Stomach (tissue), 4 donors: ENCODE measurements around the gene PPP4R3A.

Source experiments
- CTCF ChIP-seq, 7 experiments: fragments of 450-650 bp in 4 of 7; fragments of 200-600 bp in 3 of 7; sonication (generic) in 3 of 7; IDR thresholded peaks; one replicate each; pipeline ENCODE4 v1.5.1; 2016 to 2019; ENCODE audit warnings: antibody characterized with exemption in 7 of 7, control low read depth in 2 of 7, mild to moderate bottlenecking in 1 of 7
- EP300 ChIP-seq: sonication (generic); formaldehyde crosslinking; IDR thresholded peaks from one replicate; pipeline ENCODE4 v1.6.1; 2017; ENCODE audit warnings: antibody characterized with exemption
- POLR2A ChIP-seq, 4 donors: fragments of 450-650 bp; IDR thresholded peaks; one replicate each; pipeline ENCODE4 v1.6.1; 2016; ENCODE audit warnings: antibody characterized with exemption in 4 of 4, control low read depth in 2 of 4, mild to moderate bottlenecking in 1 of 4, moderate library complexity in 1 of 4
- POLR2AphosphoS5 ChIP-seq, 3 donors: sonication (generic); formaldehyde crosslinking; IDR thresholded peaks; one replicate each; pipeline ENCODE4 v1.6.1; 2016; ENCODE audit warnings: antibody characterized with exemption in 3 of 3

DNA sequence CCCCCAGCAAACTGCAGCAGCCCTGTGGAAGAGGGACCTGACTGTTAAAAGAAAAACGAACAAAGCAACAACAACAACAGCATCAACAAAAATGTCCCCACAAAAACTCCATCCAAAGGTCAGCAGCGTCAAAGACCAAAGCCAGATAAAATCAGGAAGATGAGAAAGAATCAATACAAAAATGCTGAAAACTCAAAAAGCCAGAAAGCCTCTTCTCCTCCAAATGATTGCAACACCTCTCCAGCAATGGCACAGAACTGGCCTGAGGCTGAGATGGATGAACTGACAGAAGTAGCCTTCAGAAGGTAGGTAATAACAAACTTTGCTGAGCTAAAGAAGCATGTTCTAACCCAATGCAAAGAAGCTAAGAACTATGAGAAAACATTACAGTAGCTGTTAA, 45.4 kb upstream of the PPP4R3A start:
- no peak for TF ChIP-seq CTCF (IDR thresholded peaks at IDR 0.05)
- no peak for TF ChIP-seq POLR2A (IDR thresholded peaks at IDR 0.05)
- no peak for TF ChIP-seq EP300
- TF ChIP-seq POLR2AphosphoS5 (IDR thresholded peaks at IDR 0.05), result no peak
